Activated CD4-positive, CD25-positive, alpha-beta regulatory T cell treated with anti-CD3 and anti-CD28 coated beads, Interleukin-2, amount 50 U/mL, for 72 hours (primary cell): Measurements from ENCODE around the gene SLC6A7.
"Not testable (repeated sequence)": the region's sequence is repeated elsewhere in the genome, so short reads cannot be mapped to it uniquely, and the experiment has no call there.

Experiments used
- DNase-seq: peaks from one replicate; pipeline ENCODE4 v3.0.0; 2021

SLC6A7 gene

GRCh38 chr5:150219861-150220260 is 30.0 kb downstream of the SLC6A7 start:
- DNase-seq = no peak

- DNase-seq = no peak
These were observed 31.6 kb downstream of the SLC6A7 start for GRCh38 chr5:150221471-150221870.

- DNase-seq = no peak
These were observed 33.0 kb downstream of the SLC6A7 start for GRCh38 chr5:150222906-150223305.

GRCh38 chr5:150223474-150223873 is 33.6 kb downstream of the SLC6A7 start:
- no peak for DNase-seq

- DNase-seq = no peak
These were observed 34.7 kb downstream of the SLC6A7 start for GRCh38 chr5:150224483-150225027.

GRCh38 chr5:150227036-150227435 is 37.2 kb downstream of the SLC6A7 start:
- no peak for DNase-seq

GRCh38 chr5:150227606-150228273 is 37.9 kb downstream of the SLC6A7 start:
- DNase-seq = no peak

- DNase-seq = no peak
These were observed 39.7 kb downstream of the SLC6A7 start for GRCh38 chr5:150229571-150229970.

GRCh38 chr5:150230842-150231241 is 41.0 kb downstream of the SLC6A7 start:
- DNase-seq = no peak

GRCh38 chr5:150233706-150234105 is 43.8 kb downstream of the SLC6A7 start:
- not testable (repeated sequence) for DNase-seq

- no peak for DNase-seq
These were observed 45.0 kb downstream of the SLC6A7 start for GRCh38 chr5:150234576-150235499.

GRCh38 chr5:150235500-150235854 is 45.6 kb downstream of the SLC6A7 start:
- no peak for DNase-seq

- DNase-seq = no peak
These were observed 46.5 kb downstream of the SLC6A7 start for GRCh38 chr5:150236313-150236712.

- DNase-seq = no peak
These were observed 47.3 kb downstream of the SLC6A7 start for GRCh38 chr5:150236981-150237754.

- DNase-seq = no peak
These were observed 48.8 kb downstream of the SLC6A7 start for GRCh38 chr5:150238646-150239045.

- no peak for DNase-seq
These were observed 49.4 kb downstream of the SLC6A7 start for GRCh38 chr5:150239099-150239793.

- no peak for DNase-seq
These were observed 49.9 kb downstream of the SLC6A7 start for GRCh38 chr5:150239794-150240122.

GRCh38 chr5:150241298-150242160 is 51.7 kb downstream of the SLC6A7 start:
- no peak for DNase-seq

GRCh38 chr5:150242251-150242894 is 52.5 kb downstream of the SLC6A7 start:
- DNase-seq = no peak

GRCh38 chr5:150243590-150243989 is 53.7 kb downstream of the SLC6A7 start:
- DNase-seq = no peak

GRCh38 chr5:150244209-150244608 is 54.3 kb downstream of the SLC6A7 start:
- no peak for DNase-seq
